PC-9 (cell line): ENCODE measurements around the gene TARM1. TPM values are rescaled to one million over a fixed set of nuclear protein-coding genes. Genes with fewer than 3 reads are reported as not detected.

ENCODE experiments used
- BruUV-seq: library from RNA; stranded (reverse); fragments of 400-500 nt; replicated peaks from 2 replicates; lab custom pipeline; 2021; lab: Mats Ljungman, UMichigan
- CTCF ChIA-PET: fragments of 300-600 bp; sonication (Branson Sonifier 250); formaldehyde crosslinking; loops from one replicate; lab custom pipeline; 2022; ENCODE audit warnings: antibody characterized with exemption; lab: Charles Lee
- POLR2A ChIA-PET: fragments of 300-600 bp; sonication (Branson Sonifier 250); formaldehyde crosslinking; loops from one replicate; lab custom pipeline; 2022; ENCODE audit warnings: antibody characterized with exemption; ENCODE audit not compliant: unreplicated experiment; lab: Charles Lee
- DNase-seq, 2 experiments: peaks; one replicate each; pipeline versions ENCODE4 v3.0.0 to v3.0.0-alpha.2; 2015 to 2022; ENCODE audit warnings: mixed read lengths in 1 of 2
- H2AFZ ChIP-seq: fragments of 200-600 bp; sonication (generic); 2 replicates; pipeline ENCODE4 v1.8.1; 2017; ENCODE audit warnings: antibody characterized with exemption
- H3F3A ChIP-seq: fragments of 200-600 bp; sonication (generic); 2 replicates; pipeline ENCODE4 v1.8.1; 2017; ENCODE audit warnings: antibody characterized with exemption, mild to moderate bottlenecking, low read depth; ENCODE audit not compliant: insufficient read depth
- H3K27ac ChIP-seq: fragments of 200-600 bp; sonication (generic); 2 replicates; pipeline ENCODE4 v1.6.1; 2016; ENCODE audit warnings: mixed run types
- H3K27me3 ChIP-seq: fragments of 200-600 bp; sonication (generic); 2 replicates; pipeline ENCODE4 v1.6.1; 2016; ENCODE audit warnings: low read depth, mixed run types; ENCODE audit not compliant: insufficient read depth
- H3K36me3 ChIP-seq: fragments of 200-600 bp; sonication (generic); 2 replicates; pipeline ENCODE4 v1.6.1; 2016; ENCODE audit warnings: low read depth, mixed run types
- H3K4me1 ChIP-seq: fragments of 200-600 bp; sonication (generic); replicated peaks from 2 replicates; pipeline ENCODE4 v1.6.1; 2016; ENCODE audit warnings: mixed run types; ENCODE audit not compliant: insufficient read depth
- H3K4me2 ChIP-seq: fragments of 200-600 bp; sonication (generic); 2 replicates; pipeline ENCODE4 v1.6.1; 2017; ENCODE audit warnings: mixed run types
- H3K4me3 ChIP-seq: fragments of 200-600 bp; sonication (generic); 2 replicates; pipeline ENCODE4 v1.6.1; 2016; ENCODE audit warnings: mixed run types
- H3K79me2 ChIP-seq: fragments of 200-600 bp; sonication (generic); 2 replicates; pipeline ENCODE4 v1.6.1; 2017; ENCODE audit warnings: low read depth, mixed run types
- H3K9me2 ChIP-seq: fragments of 200-600 bp; sonication (generic); 2 replicates; pipeline ENCODE4 v1.8.1; 2017; ENCODE audit warnings: mild to moderate bottlenecking; ENCODE audit not compliant: insufficient read depth
- H3K9me3 ChIP-seq: fragments of 200-600 bp; sonication (generic); 2 replicates; pipeline ENCODE4 v1.8.1; 2016; ENCODE audit warnings: low read depth; ENCODE audit not compliant: insufficient read depth
- H4K20me1 ChIP-seq: fragments of 200-600 bp; sonication (generic); 2 replicates; pipeline ENCODE4 v1.8.1; 2017; ENCODE audit not compliant: insufficient read depth
- CTCF ChIP-seq: fragments of 200-600 bp; sonication (generic); conservative IDR thresholded peaks from 2 replicates; pipeline ENCODE4 v1.6.1; 2017; ENCODE audit warnings: mixed run types, antibody characterized with exemption, mild to moderate bottlenecking, moderate library complexity
- EZH2 ChIP-seq: fragments of 200-600 bp; sonication (generic); IDR thresholded peaks from 2 replicates; pipeline ENCODE4 v1.8.0; 2017; ENCODE audit warnings: antibody characterized with exemption, low read depth
- intact Hi-C: fragments of 100-400 bp; cut with micrococcal nuclease; formaldehyde crosslinking; loops from one replicate; pipeline ENCODE4 v1.10.0; 2022; ENCODE audit not compliant: unreplicated experiment
- total RNA-seq: library from RNA; stranded (reverse); gene quantifications from 2 replicates; pipeline ENCODE4 v1.2.3, GENCODE V29; 2021

TARM1 gene
- total RNA-seq, 1 experiment from 2014 or later: not detected

GRCh38 chr19:54021363-54021762 lies 59.8 kb downstream of the TARM1 start:
- H3K27ac ChIP-seq: peak overlapping the region; percentile 94
- POLR2A ChIA-PET: no interaction called here
- CTCF ChIA-PET: no interaction called here

More at GRCh38 chr19:54021363-54021762, 59.8 kb downstream of the TARM1 start:
- DNase-seq: no peak
- intact Hi-C loops: loop anchor here (2.0 to 5.0 kb wide), 4 partner anchors 41 to 229 kb away; partner anchors contain the start of genes CACNG7 and PRKCG
- no peak overlapping the region for H3K4me2 ChIP-seq
- H3F3A ChIP-seq: peaks cover 43% of the 10 kb centered on the region
- peaks cover 65% of the 10 kb centered on the region for H3K4me1 ChIP-seq
- H3K9me2 ChIP-seq: no peaks in the 10 kb centered on the region
- H3K79me2 ChIP-seq: no peaks in the 10 kb centered on the region
- no peaks in the 10 kb centered on the region for H3K27me3 ChIP-seq
- H3K9me3 ChIP-seq: no peaks in the 10 kb centered on the region
- no peak overlapping the region for H2AFZ ChIP-seq
- TF ChIP-seq CTCF: no peak
- TF ChIP-seq EZH2: no peak
- no peaks in the 10 kb centered on the region for H4K20me1 ChIP-seq
- no peaks in the 10 kb centered on the region for H3K36me3 ChIP-seq
- no TSS peak for BruUV-seq
- H3K4me3 ChIP-seq: no peak overlapping the region

Other genes with a start within 250 kb of the TARM1 start
- 230 and 238 TPM in 2 replicates for gene MYADM, start 213.5 kb downstream of the TARM1 start, total RNA-seq
- 5.9 TPM in 2 replicates for gene PRKCG, start 199.2 kb downstream of the TARM1 start, total RNA-seq
- not detected in 2 replicates for gene CACNG7, start 172.1 kb downstream of the TARM1 start, total RNA-seq
- gene CACNG8, start 118.4 kb downstream of the TARM1 start, total RNA-seq: 2.9 and 3.8 TPM in 2 replicates
- gene CACNG6, start 89.7 kb downstream of the TARM1 start, total RNA-seq: 11.5 and 18.7 TPM in 2 replicates
- gene VSTM1, start 17.5 kb downstream of the TARM1 start, total RNA-seq: 0.59 TPM in 1 of 2 replicates, not detected in the other
- gene OSCAR, start 19.4 kb upstream of the TARM1 start, total RNA-seq: 0.87 and 2.4 TPM in 2 replicates
- 119 and 134 TPM in 2 replicates for gene NDUFA3, start 21.5 kb upstream of the TARM1 start, total RNA-seq
- gene TFPT, start 34.3 kb upstream of the TARM1 start, total RNA-seq: 35.8 and 47.4 TPM in 2 replicates
- gene PRPF31, start 34.4 kb upstream of the TARM1 start, total RNA-seq: 86.1 and 109 TPM in 2 replicates
- 83.0 and 89.1 TPM in 2 replicates for gene CNOT3, start 56.4 kb upstream of the TARM1 start, total RNA-seq
- 5.0 and 6.7 TPM in 2 replicates for gene LENG1, start 78.4 kb upstream of the TARM1 start, total RNA-seq
- 175 and 194 TPM in 2 replicates for gene TMC4, start 91.8 kb upstream of the TARM1 start, total RNA-seq
- gene MBOAT7, start 108.2 kb upstream of the TARM1 start, total RNA-seq: 488 and 494 TPM in 2 replicates
- 134 and 162 TPM in 2 replicates for gene TSEN34, start 109.9 kb upstream of the TARM1 start, total RNA-seq
- gene RPS9, start 119.5 kb upstream of the TARM1 start, total RNA-seq: 1,266 and 1,888 TPM in 2 replicates
- gene LILRB3, start 141.6 kb upstream of the TARM1 start, total RNA-seq: not detected in 2 replicates
- gene LILRA6, start 161.4 kb upstream of the TARM1 start, total RNA-seq: not detected in 2 replicates
- gene LILRB5, start 175.9 kb upstream of the TARM1 start, total RNA-seq: not detected in 2 replicates
- not detected in 2 replicates for gene LILRB2, start 199.7 kb upstream of the TARM1 start, total RNA-seq
- gene LILRA5, start 231.8 kb upstream of the TARM1 start, total RNA-seq: not detected in 2 replicates